Gastroesophageal sphincter (tissue), 3 donors: Measurements from ENCODE around the gene ZNF48.

Experiments used
- CTCF ChIP-seq, 4 experiments: fragments of 200-600 bp in 2 of 4; fragments of 450-650 bp in 2 of 4; sonication (generic) in 1 of 4; IDR thresholded peaks; one replicate each; pipeline ENCODE4 v1.5.1; 2017 to 2019; ENCODE audit warnings: antibody characterized with exemption in 4 of 4, mild to moderate bottlenecking in 2 of 4, moderate library complexity in 2 of 4
- EP300 ChIP-seq: sonication (generic); formaldehyde crosslinking; IDR thresholded peaks from one replicate; pipeline ENCODE4 v1.6.1; 2017; ENCODE audit warnings: antibody characterized with exemption, mild to moderate bottlenecking

- TF ChIP-seq EP300 (no peak), CTCF (IDR thresholded peaks at IDR 0.05) (no peak)
Measured at GRCh38 chr16:30353438-30354129, 41.6 kb upstream of the ZNF48 start.
